ENCODE data around the gene BBX. TPM values are rescaled to one million over a fixed set of nuclear protein-coding genes. Genes with fewer than 3 reads are reported as not detected.

BBX gene
- total RNA-seq (2016; rRNA removed; fragmentation: Illumina TruSeq; extraction: Trizol) (13.7 and 20.6 TPM in 2 replicates), polyA plus RNA-seq (2011; rRNA removed) (20.2 and 23.2 TPM in 2 replicates), polyA minus RNA-seq (2011; rRNA and poly(A)+ RNA removed; ENCODE audit: low replicate concordance) (106 and 181 TPM in 2 replicates), Bru-seq, nascent RNA (percentile 79 among the genes with signal in this experiment), BruChase-seq, experiment 1, labeled RNA remaining after a 6-hour chase (percentile 71 among the genes with signal in this experiment), BruChase-seq, experiment 2, labeled RNA remaining after a 2-hour chase (percentile 67 among the genes with signal in this experiment)
- 27.0 and 28.5 TPM in 2 replicates for total RNA-seq (2016; cell fraction: cytosol; rRNA removed; fragmentation: Illumina TruSeq; extraction: Trizol; ENCODE audit: low read depth)
- total RNA-seq (2016; cell fraction: insoluble cytoplasmic fraction; rRNA removed; fragmentation: Illumina TruSeq; extraction: Trizol), result 14.6 and 21.3 TPM in 2 replicates
- 7.3 and 8.3 TPM in 2 replicates for total RNA-seq (2016; cell fraction: membrane; rRNA removed; fragmentation: Illumina TruSeq; extraction: Trizol)
- 31.5 and 33.7 TPM in 2 replicates for total RNA-seq (2016; cell fraction: nucleus; rRNA removed; fragmentation: Illumina TruSeq; extraction: Trizol)
- polyA plus RNA-seq (2011; cell fraction: cytosol; rRNA removed), result 11.2 and 13.9 TPM in 2 replicates
- polyA plus RNA-seq (2011; cell fraction: nucleus; rRNA removed), result 28.5 and 32.7 TPM in 2 replicates
- polyA plus RNA-seq (2012), result 19.4 and 20.9 TPM in 2 replicates
- polyA plus RNA-seq (2016; cell fraction: cytosol; fragmentation: Illumina TruSeq; extraction: Trizol; ENCODE audit: low read depth), result 0.15 and 0.25 TPM in 2 replicates
- polyA plus RNA-seq (2016; cell fraction: insoluble cytoplasmic fraction; fragmentation: Illumina TruSeq; extraction: Trizol; ENCODE audit: low read depth), result 10.3 and 11.4 TPM in 2 replicates
- 0.88 and 0.95 TPM in 2 replicates for polyA plus RNA-seq (2016; cell fraction: membrane; fragmentation: Illumina TruSeq; extraction: Trizol; ENCODE audit: low read depth)
- polyA plus RNA-seq (2016; cell fraction: nucleus; fragmentation: Illumina TruSeq; extraction: Trizol; ENCODE audit: insufficient read depth, low read depth), result 8.0 and 10.1 TPM in 2 replicates
- 23.6 and 35.7 TPM in 2 replicates for polyA minus RNA-seq (2011; cell fraction: cytosol; rRNA and poly(A)+ RNA removed)
- polyA minus RNA-seq (2011; cell fraction: nucleus; rRNA and poly(A)+ RNA removed), result 180 and 182 TPM in 2 replicates
- long read RNA-seq, experiment 1, partial matches to known transcripts, result 23 of 34 reads
- long read RNA-seq, experiment 1, other reads (novel, unspliced or antisense), result 10 of 34 reads
- long read RNA-seq, experiment 2, partial matches to known transcripts, result 0 of 18 reads
- long read RNA-seq, experiment 2, other reads (novel, unspliced or antisense), result 18 of 18 reads

DNA sequence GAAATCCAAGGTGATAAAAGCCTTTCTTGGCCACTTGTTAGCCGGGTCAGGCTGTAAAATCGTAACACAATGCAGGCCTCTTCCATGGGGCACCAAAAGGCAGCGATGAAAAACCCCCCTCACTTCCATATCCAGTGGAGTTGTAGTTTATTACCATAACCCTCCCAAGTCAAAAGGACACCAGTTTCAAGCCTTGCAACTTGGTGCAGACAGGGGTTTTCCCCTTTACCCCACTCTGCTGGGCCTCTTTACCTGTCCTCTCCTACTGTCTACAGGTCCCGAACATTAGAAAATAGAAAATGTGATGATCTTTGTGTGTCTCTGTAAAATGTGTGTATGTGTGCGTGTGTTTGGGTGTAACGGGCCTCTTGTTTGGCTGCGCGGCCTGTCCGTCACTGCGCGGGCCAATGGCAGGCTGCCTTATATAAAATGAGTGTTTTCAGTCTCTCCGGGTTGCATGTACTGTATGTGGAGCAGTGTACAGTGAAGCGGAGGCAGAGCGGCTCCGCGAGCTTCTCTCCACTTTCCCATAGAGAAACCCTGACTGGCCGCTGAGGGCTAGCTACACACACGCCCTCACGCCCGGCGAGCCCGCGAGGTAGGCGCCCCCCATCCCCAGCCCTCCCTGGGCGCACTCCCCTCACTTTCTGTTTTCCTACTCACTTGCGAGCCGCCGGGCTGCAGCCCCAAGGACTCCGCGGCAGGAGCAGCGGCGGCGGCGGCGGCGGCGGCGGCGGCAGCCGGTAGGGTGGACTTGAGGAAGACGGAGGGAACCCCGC is at the start of gene BBX:
Gene BBX, plus strand, starts transcription at position 453 of the 779 bp plus-strand sequence. CDS start 187,499 bp downstream, outside the sequence.
- WGBS (ENCODE audit: low lambda C conversion rate), result under 1% methylated on average over 13 of the region's 42 CpGs
- no TSS peak for BruUV-seq (replicated peaks)
- FAIRE-seq (peak; percentile 73), DNase-seq (ENCODE audit: low spot score) (peak; percentile 88), ATAC-seq (peak; percentile 95)
- H3K27ac ChIP-seq (ENCODE audit: extremely low read length, insufficient read depth, low read length), result peak within 1 kb of the TSS; percentile 82
- peaks cover 20% of the 10 kb centered on the region for H3K4me1 ChIP-seq (ENCODE audit: insufficient read depth, low read length)
- H3K79me2 ChIP-seq (ENCODE audit: insufficient read depth, low read length), result peaks cover 30% of the 10 kb centered on the region
- CTCF ChIA-PET (ENCODE audit: low intra/inter-chr PET ratio, low total read pairs), result no interaction called here
- in situ Hi-C loops (cut with HindIII; ENCODE audit: extremely low pct_ligation_motif_present, low pct_unique_long_range_greater_than_20kb) (no loop called here), intact Hi-C loops (cut with micrococcal nuclease; ENCODE audit: unreplicated experiment) (loop anchor here (2.0 kb wide), 1 partner anchor 92 kb away; no protein-coding TSS in a partner anchor)
- peak within 1 kb of the TSS; percentile 80 to 91 (median 86) for H3K4me3 ChIP-seq (replicated peaks in 1 of 3; ENCODE audit: insufficient read depth in 1 of 3, low read depth in 2 of 3, low read length in 3 of 3)
- H4K20me1 ChIP-seq (ENCODE audit: insufficient read depth, low read length), result no peaks in the 10 kb centered on the region
- no peaks in the 10 kb centered on the region for H3K9me3 ChIP-seq (ENCODE audit: low read length)
- peak within 1 kb of the TSS; percentile 93 for H3K4me2 ChIP-seq (ENCODE audit: low read depth, low read length)
- POLR2A ChIA-PET, result no interaction called here
- peak within 1 kb of the TSS; percentile 91 for H2AFZ ChIP-seq (ENCODE audit: low read length)
- H3K9ac ChIP-seq (ENCODE audit: insufficient read depth, low read depth, low read length), result peak within 1 kb of the TSS; percentile 77
- no peaks in the 10 kb centered on the region; a peak in 1 of 5 replicates for H3K36me3 ChIP-seq (replicated peaks in 1 of 2; ENCODE audit: control insufficient read depth in 1 of 2, insufficient read depth in 2 of 2, low read length in 2 of 2)
- H3K27me3 ChIP-seq (ENCODE audit: control insufficient read depth in 1 of 2, insufficient read depth in 2 of 2, low read length in 2 of 2), result no peaks in the 10 kb centered on the region; a peak in 2 of 5 replicates
- TF ChIP-seq FOXP1 (IDR thresholded peaks at IDR 0.05) (peak; percentile 48; the same call in 1 of the 2 replicates), FOXP1 (CRISPR knock-in tag; IDR thresholded peaks at IDR 0.05) (no peak; the same call in 1 of the 2 replicates), SALL1 (CRISPR knock-in tag; IDR thresholded peaks at IDR 0.05) (peak; percentile 32; the same call in 1 of the 2 replicates), PHB2 (IDR thresholded peaks at IDR 0.05; ENCODE audit: partially characterized antibody) (no peak), POLR2A (IDR thresholded peaks at IDR 0.05; ENCODE audit: insufficient read depth in 1 of 2, low read depth in 2 of 2, low read length in 2 of 2) (peak; percentile 52 to 74), ZNF674 (CRISPR knock-in tag; IDR thresholded peaks at IDR 0.05; ENCODE audit: low read depth) (no peak), IRF2 (CRISPR knock-in tag; IDR thresholded peaks at IDR 0.05) (peak; percentile 70; the same call in 1 of the 2 replicates), ZNF367 (CRISPR knock-in tag; IDR thresholded peaks at IDR 0.05; ENCODE audit: borderline replicate concordance) (peak; percentile 41; the same call in 1 of the 2 replicates), SP140L (CRISPR knock-in tag; IDR thresholded peaks at IDR 0.05; ENCODE audit: borderline replicate concordance) (no peak), ZNF263 (CRISPR knock-in tag; IDR thresholded peaks at IDR 0.05) (no peak), ATF7-NPFF (CRISPR knock-in tag; IDR thresholded peaks at IDR 0.05; ENCODE audit: low read depth) (peak; percentile 42; the same call in 1 of the 2 replicates)
- TF ChIP-seq, protein P1, sequence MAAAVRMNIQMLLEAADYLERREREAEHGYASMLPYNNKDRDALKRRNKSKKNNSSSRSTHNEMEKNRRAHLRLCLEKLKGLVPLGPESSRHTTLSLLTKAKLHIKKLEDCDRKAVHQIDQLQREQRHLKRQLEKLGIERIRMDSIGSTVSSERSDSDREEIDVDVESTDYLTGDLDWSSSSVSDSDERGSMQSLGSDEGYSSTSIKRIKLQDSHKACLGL (CRISPR knock-in tag; IDR thresholded peaks at IDR 0.05), result 0 out of 2 replicates have a peak, but pooled peaks have one; percentile 19
- TF ChIP-seq, protein P2, sequence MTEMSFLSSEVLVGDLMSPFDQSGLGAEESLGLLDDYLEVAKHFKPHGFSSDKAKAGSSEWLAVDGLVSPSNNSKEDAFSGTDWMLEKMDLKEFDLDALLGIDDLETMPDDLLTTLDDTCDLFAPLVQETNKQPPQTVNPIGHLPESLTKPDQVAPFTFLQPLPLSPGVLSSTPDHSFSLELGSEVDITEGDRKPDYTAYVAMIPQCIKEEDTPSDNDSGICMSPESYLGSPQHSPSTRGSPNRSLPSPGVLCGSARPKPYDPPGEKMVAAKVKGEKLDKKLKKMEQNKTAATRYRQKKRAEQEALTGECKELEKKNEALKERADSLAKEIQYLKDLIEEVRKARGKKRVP (CRISPR knock-in tag; IDR thresholded peaks at IDR 0.05), result 0 out of 4 replicates have a peak, but pooled peaks of 1 of the 2 experiments have one; percentile 10
- TF ChIP-seq, protein P3, sequence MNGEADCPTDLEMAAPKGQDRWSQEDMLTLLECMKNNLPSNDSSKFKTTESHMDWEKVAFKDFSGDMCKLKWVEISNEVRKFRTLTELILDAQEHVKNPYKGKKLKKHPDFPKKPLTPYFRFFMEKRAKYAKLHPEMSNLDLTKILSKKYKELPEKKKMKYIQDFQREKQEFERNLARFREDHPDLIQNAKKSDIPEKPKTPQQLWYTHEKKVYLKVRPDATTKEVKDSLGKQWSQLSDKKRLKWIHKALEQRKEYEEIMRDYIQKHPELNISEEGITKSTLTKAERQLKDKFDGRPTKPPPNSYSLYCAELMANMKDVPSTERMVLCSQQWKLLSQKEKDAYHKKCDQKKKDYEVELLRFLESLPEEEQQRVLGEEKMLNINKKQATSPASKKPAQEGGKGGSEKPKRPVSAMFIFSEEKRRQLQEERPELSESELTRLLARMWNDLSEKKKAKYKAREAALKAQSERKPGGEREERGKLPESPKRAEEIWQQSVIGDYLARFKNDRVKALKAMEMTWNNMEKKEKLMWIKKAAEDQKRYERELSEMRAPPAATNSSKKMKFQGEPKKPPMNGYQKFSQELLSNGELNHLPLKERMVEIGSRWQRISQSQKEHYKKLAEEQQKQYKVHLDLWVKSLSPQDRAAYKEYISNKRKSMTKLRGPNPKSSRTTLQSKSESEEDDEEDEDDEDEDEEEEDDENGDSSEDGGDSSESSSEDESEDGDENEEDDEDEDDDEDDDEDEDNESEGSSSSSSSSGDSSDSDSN (CRISPR knock-in tag; IDR thresholded peaks at IDR 0.05), result peak; percentile 82
- TF ChIP-seq, protein P4, sequence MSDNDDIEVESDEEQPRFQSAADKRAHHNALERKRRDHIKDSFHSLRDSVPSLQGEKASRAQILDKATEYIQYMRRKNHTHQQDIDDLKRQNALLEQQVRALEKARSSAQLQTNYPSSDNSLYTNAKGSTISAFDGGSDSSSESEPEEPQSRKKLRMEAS (IDR thresholded peaks at IDR 0.05), result peak; percentile 36; the same call in 1 of the 2 replicates
